Caco-2 (cell line): ENCODE measurements around the gene PCNX4. TPM values are rescaled to one million over a fixed set of nuclear protein-coding genes. Genes with fewer than 3 reads are reported as not detected.

Experiments
- BruUV-seq: library from RNA; stranded (reverse); fragments of 400-500 nt; replicated peaks from 2 replicates; lab custom pipeline; 2021; lab: Mats Ljungman, UMichigan
- CTCF ChIA-PET: fragments of 300-600 bp; sonication (Branson Sonifier 250); formaldehyde crosslinking; loops from one replicate; lab custom pipeline; 2022; ENCODE audit warnings: antibody characterized with exemption; lab: Charles Lee
- POLR2A ChIA-PET: fragments of 300-600 bp; sonication (Branson Sonifier 250); formaldehyde crosslinking; loops from one replicate; lab custom pipeline; 2022; ENCODE audit warnings: antibody characterized with exemption; lab: Charles Lee
- DNase-seq, 2 experiments: peaks; one replicate each; pipeline versions ENCODE4 v3.0.0 to v3.0.0-alpha.2; 2020 to 2022
- H3K27me3 ChIP-seq: replicated peaks from 2 replicates; pipeline ENCODE4 v1.6.0; 2011; ENCODE audit warnings: low read length; ENCODE audit not compliant: control insufficient read depth, insufficient read depth
- H3K36me3 ChIP-seq: 2 replicates; pipeline ENCODE4 v1.5.1; 2011; ENCODE audit warnings: low read length; ENCODE audit not compliant: control insufficient read depth, insufficient read depth
- H3K4me1 ChIP-seq: fragments of 250-450 bp; sonication (Bioruptor Pico); 2 replicates; pipeline ENCODE4 v1.5.1; 2020; ENCODE audit warnings: mild to moderate bottlenecking
- H3K4me3 ChIP-seq: 2 replicates; pipeline ENCODE4 v1.5.1; 2011; ENCODE audit warnings: low read depth, mild to moderate bottlenecking, control low read depth, low read length
- H3K9me3 ChIP-seq: fragments of 250-450 bp; sonication (Bioruptor Pico); 2 replicates; pipeline ENCODE4 v1.5.1; 2020; ENCODE audit warnings: mild to moderate bottlenecking, moderate library complexity
- H3K27ac Mint-ChIP-seq: one replicate; pipeline ENCODE4 v1.8.0; 2022; ENCODE audit warnings: mixed read lengths; ENCODE audit not compliant: unreplicated experiment
- H3K27me3 Mint-ChIP-seq: one replicate; pipeline ENCODE4 v1.8.0; 2022; ENCODE audit warnings: mixed read lengths; ENCODE audit not compliant: insufficient read depth, unreplicated experiment
- H3K36me3 Mint-ChIP-seq: one replicate; pipeline ENCODE4 v1.8.0; 2022; ENCODE audit warnings: mild to moderate bottlenecking, mixed read lengths; ENCODE audit not compliant: insufficient read depth, unreplicated experiment
- H3K4me1 Mint-ChIP-seq: one replicate; pipeline ENCODE4 v1.8.0; 2022; ENCODE audit warnings: low read depth, mixed read lengths; ENCODE audit not compliant: unreplicated experiment
- H3K4me3 Mint-ChIP-seq: one replicate; pipeline ENCODE4 v1.8.0; 2022; ENCODE audit warnings: mild to moderate bottlenecking, moderate library complexity, mixed read lengths; ENCODE audit not compliant: unreplicated experiment
- H3K9me3 Mint-ChIP-seq: one replicate; pipeline ENCODE4 v1.8.0; 2022; ENCODE audit warnings: mixed read lengths; ENCODE audit not compliant: unreplicated experiment
- CTCF ChIP-seq, 2 experiments: fragments of 200-600 bp in 1 of 2; IDR thresholded peaks; 1 replicate in 1 of 2; 2 replicates in 1 of 2; pipeline versions ENCODE4 v1.5.1 to v1.8.0; 2011 to 2022; ENCODE audit warnings: antibody characterized with exemption in 1 of 2, control low read depth in 1 of 2, inconsistent platforms in 1 of 2, low read depth in 1 of 2, low read length in 1 of 2, mild to moderate bottlenecking in 1 of 2, moderate library complexity in 1 of 2; ENCODE audit not compliant: insufficient read depth in 1 of 2, severe bottlenecking in 1 of 2, unreplicated experiment in 1 of 2
- intact Hi-C: fragments of 100-400 bp; cut with micrococcal nuclease; formaldehyde crosslinking; loops from one replicate; pipeline ENCODE4 v1.10.0; 2022; ENCODE audit not compliant: unreplicated experiment
- total RNA-seq: library from RNA; stranded (reverse); gene quantifications from 2 replicates; pipeline ENCODE4 v1.2.3, GENCODE V29; 2022

Gene PCNX4
- total RNA-seq, 1 experiment from 2014 or later: 72.7 TPM

GRCh38 chr14:60163693-60164092 is 72.0 kb downstream of the PCNX4 start:
- CTCF ChIA-PET: no interaction called here
- no peaks in the 10 kb centered on the region for H3K27me3 Mint-ChIP-seq
- H3K27ac Mint-ChIP-seq: no peak overlapping the region
- H3K4me3 ChIP-seq: peak overlapping the region; percentile 78
- BruUV-seq: TSS peak; percentile 55
- H3K27me3 ChIP-seq: no peaks in the 10 kb centered on the region
- peak overlapping the region; percentile 94 for H3K4me3 Mint-ChIP-seq
- H3K4me1 Mint-ChIP-seq: no peaks in the 10 kb centered on the region
- intact Hi-C loops: no loop called here
- no peaks in the 10 kb centered on the region for H3K4me1 ChIP-seq
- no peaks in the 10 kb centered on the region for H3K36me3 ChIP-seq
- H3K36me3 Mint-ChIP-seq: no peaks in the 10 kb centered on the region
- DNase-seq: no peak
- no peak for TF ChIP-seq CTCF (IDR thresholded peaks at IDR 0.05; ENCODE audit: insufficient read depth in 1 of 2, low read depth in 1 of 2, low read length in 1 of 2, severe bottlenecking in 1 of 2, unreplicated experiment in 1 of 2)
- H3K9me3 Mint-ChIP-seq: no peaks in the 10 kb centered on the region
- POLR2A ChIA-PET: no interaction called here
- H3K9me3 ChIP-seq: no peaks in the 10 kb centered on the region

GRCh38 chr14:60164404-60164711 is 72.6 kb downstream of the PCNX4 start:
- POLR2A ChIA-PET: interaction anchor here (0.8 kb wide), 1 partner anchor 103 kb away, joined by 3 read pairs; no protein-coding TSS in a partner anchor
- Mint-ChIP-seq H3K27ac (peak overlapping the region; percentile 84), H3K27me3 (no peaks in the 10 kb centered on the region), H3K4me3 (peak overlapping the region; percentile 94), H3K4me1 (no peaks in the 10 kb centered on the region), H3K36me3 (no peaks in the 10 kb centered on the region), H3K9me3 (no peaks in the 10 kb centered on the region)
- Histone ChIP-seq H3K4me1 (no peaks in the 10 kb centered on the region), H3K36me3 (no peaks in the 10 kb centered on the region), H3K4me3 (peak overlapping the region; percentile 78), H3K27me3 (no peaks in the 10 kb centered on the region), H3K9me3 (no peaks in the 10 kb centered on the region)
- CTCF ChIA-PET: interaction anchor here (0.7 kb wide), 1 partner anchor 100 kb away, joined by 3 read pairs; no protein-coding TSS in a partner anchor
- no peak for TF ChIP-seq CTCF (IDR thresholded peaks at IDR 0.05; ENCODE audit: insufficient read depth in 1 of 2, low read depth in 1 of 2, low read length in 1 of 2, severe bottlenecking in 1 of 2, unreplicated experiment in 1 of 2)
- no peak for DNase-seq
- intact Hi-C loops: no loop called here
- no TSS peak for BruUV-seq

- Histone ChIP-seq H3K27me3 (no peaks in the 10 kb centered on the region), H3K4me3 (peak within 1 kb of the TSS; percentile 78), H3K9me3 (no peaks in the 10 kb centered on the region), H3K4me1 (no peaks in the 10 kb centered on the region), H3K36me3 (no peaks in the 10 kb centered on the region)
- no peaks in the 10 kb centered on the region for H3K4me1 Mint-ChIP-seq
- intact Hi-C loops: loop anchor here (1.0 to 5.0 kb wide), 3 partner anchors 73 to 200 kb away; no protein-coding TSS in a partner anchor
- H3K4me3 Mint-ChIP-seq: peak within 1 kb of the TSS; percentile 94
- no peaks in the 10 kb centered on the region for H3K9me3 Mint-ChIP-seq
- no TSS peak for BruUV-seq
- ChIA-PET CTCF (interaction anchor here (0.7 to 1.3 kb wide), 3 partner anchors 73 to 200 kb away, joined by 3 to 5 read pairs (median 4); no protein-coding TSS in a partner anchor), POLR2A (interaction anchor here (0.8 kb wide), 1 partner anchor 104 kb away, joined by 3 read pairs; no protein-coding TSS in a partner anchor)
- no peaks in the 10 kb centered on the region for H3K27me3 Mint-ChIP-seq
- peak within 1 kb of the TSS; percentile 84 for H3K27ac Mint-ChIP-seq
- DNase-seq: peak; percentile 83 to 89
- peak; percentile 15 to 26 for TF ChIP-seq CTCF (IDR thresholded peaks at IDR 0.05; ENCODE audit: insufficient read depth in 1 of 2, low read depth in 1 of 2, low read length in 1 of 2, severe bottlenecking in 1 of 2, unreplicated experiment in 1 of 2)
- H3K36me3 Mint-ChIP-seq: no peaks in the 10 kb centered on the region
Measured at GRCh38 chr14:60164712-60165546, 73.2 kb downstream of the PCNX4 start, which contains the start of gene DHRS7. TSS of gene DHRS7 (minus strand) at chr14:60165398. CDS start at chr14:60165309, 89 bp downstream.
